ENCODE data around the gene CXCL9.
A peak's percentile ranks its signal among the peaks of the same experiment; 100 is the strongest.
"Not testable (repeated sequence)": the region's sequence is repeated elsewhere in the genome, so short reads cannot be mapped to it uniquely, and the experiment has no call there.

Gene CXCL9

DNA sequence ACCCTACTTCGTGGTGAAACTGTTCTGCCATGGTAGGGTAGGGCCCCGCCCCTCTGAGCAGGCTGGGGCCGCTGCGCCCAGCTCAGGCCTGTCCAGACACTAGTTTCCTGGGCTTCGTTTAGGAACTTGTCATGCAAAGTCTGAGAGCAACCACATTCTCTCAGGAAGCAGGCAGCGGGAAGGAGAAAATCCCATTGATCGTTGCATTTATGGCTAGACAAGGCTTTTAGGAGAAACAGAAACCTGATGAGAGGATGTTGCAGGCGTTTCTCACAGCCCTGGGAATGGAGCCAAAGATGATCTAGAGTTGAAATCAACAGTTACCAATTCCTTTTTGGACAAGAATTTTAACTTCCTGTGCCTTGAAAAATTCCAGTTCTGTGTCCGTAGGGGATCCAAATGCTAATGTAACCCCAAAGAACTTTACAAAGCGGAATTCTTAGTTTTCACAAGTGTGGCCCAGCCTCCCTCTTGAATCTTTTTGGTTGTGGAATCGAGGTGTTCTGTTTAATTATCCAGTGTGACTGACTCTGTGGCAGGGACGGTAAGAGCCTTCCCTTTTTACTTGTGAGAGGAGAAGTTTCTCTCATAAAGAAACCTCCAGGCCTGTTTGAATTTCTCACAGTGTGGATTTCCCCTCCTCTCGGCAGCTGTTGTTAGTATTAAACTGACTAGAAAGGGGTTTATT lies 4.5 kb upstream of the CXCL9 start:
- peak; percentile 48 for DNase-seq (ENCODE audit: low spot score)

DNA sequence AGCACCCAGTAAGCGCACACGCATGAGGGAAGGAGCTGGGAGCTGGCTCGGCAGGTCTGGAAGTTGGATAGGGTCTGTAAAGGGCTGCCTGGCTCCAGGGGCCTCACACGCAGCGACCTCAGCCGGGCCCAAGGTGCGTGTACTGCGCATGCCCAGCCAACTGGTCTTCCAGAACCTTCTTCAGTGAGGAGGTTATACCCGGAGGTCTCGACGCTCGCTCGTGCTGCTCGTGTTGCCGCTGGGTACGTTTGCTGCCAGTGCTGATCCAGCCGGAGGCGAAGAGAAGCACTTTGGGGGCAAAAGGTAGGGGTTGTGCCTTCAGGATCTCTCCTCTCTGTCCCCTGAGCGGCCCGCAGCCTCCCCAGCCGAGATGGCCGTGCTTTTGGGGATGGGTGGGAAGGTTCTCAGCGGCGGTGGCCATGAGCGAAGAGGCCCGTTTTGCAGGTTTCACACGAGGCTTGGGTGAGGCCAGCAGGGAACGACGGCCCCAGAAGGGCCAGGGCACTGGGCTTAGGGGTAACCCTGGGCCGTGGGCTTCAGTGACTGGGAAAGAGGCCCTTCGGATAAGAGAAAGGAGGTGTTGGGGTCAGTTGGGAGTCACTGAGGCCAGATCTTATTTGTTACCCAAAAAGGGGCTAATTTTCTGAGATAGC lies 3.8 kb upstream of the CXCL9 start:
- DNase-seq (ENCODE audit: low spot score), result no peak

DNA sequence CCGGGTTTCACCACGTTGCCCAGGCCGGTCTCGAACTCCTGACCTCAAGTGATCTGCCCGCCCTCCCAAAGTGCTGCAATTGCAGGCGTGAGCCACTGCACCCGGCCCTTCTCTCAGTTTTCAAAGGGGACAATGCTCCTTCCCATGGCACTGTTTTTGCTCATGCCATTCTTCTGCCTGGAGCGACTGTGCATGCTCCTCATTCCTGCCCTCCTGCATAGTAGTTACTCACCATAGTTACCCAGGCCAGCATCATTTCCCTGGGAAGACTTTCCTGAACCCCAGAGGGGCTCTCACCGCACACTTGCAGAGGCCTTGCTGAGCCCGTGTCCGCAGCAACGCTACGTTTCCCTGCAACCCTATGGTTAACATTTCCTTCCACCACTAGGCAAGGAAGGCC lies 3.3 kb upstream of the CXCL9 start:
- no peak for DNase-seq (ENCODE audit: low spot score)

DNA sequence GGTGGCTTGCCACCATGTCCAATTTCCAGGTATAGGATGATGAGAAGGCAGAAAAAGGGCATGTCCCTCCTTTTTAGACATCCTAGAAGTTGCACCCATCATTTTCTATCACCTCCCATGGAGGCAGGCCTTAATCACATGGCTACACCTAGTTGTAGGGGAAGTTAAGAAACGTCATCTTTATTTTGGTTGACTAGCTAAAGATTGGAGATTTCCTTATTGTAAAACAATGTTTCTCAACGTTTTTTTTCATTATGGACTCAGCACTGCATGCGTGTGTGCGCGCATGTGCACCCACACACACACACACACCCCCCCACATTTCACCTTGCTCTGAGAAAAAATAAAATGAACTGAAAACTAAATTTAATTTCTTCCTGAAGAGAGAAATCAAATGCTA lies 2.0 kb upstream of the CXCL9 start:
- DNase-seq (ENCODE audit: low spot score), result no peak

DNA sequence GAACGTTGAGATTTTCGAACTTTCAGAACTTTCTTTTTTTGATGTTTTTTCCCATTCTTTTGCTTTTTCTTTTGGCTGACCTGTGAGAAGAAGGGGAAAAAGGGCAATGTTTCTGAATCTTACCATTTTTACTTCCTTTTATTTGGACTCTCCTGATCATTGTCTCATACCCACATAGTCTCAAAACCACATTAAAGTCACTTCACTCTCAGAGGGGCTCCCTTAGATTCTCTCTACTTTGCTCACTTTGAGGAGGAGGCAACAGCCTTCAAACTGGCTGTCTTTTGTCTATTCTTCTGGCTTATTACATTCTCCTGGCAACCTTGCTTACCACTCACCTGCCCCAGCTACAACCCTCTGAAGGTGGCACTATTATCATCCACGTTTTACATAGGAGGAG lies 3.7 kb downstream of the CXCL9 start:
- DNase-seq (ENCODE audit: low spot score), result no peak

DNA sequence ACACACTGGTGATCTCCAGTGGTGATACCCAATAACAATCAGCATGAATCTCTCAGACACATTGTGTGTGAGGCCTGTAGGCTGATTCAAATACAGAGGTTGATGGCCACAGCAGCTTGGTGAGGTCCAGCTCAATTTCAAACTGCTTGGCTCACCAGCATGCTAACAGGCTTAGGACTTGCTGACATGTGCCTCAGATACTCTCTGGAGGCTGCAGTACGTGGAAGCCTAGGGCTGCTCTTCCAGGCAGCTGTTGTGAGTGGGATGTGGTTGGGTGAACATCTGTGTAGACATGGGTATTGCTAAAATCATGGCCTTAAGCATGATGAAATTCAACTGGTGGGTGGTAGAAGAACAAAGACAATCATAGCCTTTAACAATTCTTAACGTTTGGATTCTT lies 4.3 kb downstream of the CXCL9 start:
- DNase-seq (ENCODE audit: low spot score), result no peak

DNA sequence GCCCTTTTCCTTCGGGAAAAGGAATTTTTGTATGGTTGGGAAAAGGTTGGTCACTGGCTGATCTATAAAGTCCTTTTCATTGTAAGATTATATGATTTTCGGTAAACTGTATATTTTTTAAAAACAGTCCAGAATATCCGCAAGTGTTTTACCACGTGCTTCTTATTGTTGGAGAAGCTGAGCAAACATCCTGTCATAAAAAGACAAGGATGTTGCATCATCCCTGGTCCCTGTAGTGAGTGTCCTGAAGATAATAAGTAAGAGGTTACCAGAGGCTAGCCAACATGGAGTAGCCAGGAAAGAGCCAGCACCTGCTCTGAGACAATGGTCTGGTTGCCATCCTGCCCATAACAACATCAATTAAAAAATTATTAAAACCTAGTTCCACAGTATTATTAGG lies 5.1 kb downstream of the CXCL9 start:
- DNase-seq (ENCODE audit: low spot score), result no peak

DNA sequence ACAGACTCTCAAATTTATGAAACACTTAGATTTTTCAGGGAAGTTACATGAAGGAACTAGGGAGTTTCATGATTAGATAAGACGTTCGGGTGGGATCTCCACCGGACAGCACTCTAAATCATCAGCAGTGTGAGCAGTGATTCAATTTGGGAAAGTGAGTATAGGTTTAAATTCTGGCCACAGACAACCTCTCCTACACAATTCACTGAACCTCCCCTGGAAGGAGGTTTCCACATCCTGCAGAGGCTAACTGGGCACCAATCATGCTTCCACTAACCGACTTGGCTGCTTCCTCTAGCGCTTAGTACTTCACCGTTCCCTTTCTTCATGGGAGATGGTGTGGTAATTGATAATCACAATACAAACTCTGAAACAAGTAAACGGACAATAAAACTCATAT lies 5.6 kb downstream of the CXCL9 start:
- DNase-seq (ENCODE audit: low spot score), result no peak

DNA sequence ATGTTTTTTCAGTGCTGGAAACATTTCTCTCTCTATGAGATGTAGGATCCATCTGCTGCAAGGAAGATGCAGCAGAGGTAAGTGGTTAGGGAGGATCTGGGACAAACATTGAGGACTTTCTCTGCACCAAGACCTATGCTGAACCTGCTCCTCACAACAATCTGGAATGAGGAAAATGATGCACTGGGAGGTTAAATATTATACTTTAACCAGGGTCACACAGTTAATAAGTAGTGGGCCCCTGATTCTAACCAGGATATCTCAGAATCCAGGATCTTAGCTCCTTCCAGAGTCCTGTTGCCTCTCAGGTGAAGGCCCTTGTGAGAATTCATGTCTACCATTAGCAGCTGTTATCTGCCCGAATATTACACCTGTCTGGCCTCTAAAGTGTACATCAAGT lies 7.0 kb downstream of the CXCL9 start:
- DNase-seq (ENCODE audit: low spot score), result no peak

DNA sequence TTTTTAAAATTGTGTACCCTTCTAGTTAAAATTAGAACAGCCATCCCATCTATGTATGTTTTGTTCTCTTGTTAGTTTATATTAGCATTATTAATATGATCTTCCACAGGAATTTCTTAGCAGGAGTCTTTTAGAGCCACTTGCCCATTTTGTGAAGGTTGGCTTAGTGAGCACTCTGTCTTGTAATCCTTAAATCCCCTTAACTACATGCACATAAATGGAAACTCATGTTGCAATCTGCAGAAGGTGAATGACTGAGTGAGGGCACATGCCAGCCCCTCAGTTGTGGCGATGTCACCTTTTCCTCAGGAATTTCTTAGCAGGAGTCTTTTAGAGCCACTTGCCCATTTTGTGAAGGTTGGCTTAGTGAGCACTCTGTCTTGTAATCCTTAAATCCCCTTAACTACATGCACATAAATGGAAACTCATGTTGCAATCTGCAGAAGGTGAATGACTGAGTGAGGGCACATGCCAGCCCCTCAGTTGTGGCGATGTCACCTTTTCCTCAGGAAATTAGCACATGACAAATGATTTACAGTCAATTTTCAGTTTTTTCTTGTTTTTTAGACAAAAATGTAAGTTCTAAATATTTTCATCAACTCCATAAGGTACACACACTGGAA lies 8.7 kb downstream of the CXCL9 start:
- DNase-seq (ENCODE audit: low spot score), result not testable (repeated sequence)

DNA sequence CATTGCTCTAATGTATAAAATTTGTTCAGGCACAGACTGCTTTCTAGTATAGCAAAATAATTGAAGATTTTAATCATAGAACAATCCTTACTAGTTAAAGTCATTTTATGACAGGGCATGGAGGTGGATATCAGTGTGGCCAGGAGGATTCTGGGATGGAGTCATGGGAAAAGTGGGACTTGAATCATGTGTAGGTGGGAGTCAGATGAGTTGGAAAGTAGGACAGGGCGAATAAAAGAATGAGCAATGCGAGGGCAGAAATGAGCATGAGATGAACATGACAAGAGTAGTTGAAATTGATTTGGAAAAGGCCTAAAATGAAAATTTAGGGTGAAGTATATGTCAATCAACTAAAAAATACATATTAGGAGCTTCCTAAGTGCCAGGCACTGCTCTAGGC lies 9.4 kb downstream of the CXCL9 start:
- DNase-seq (ENCODE audit: low spot score), result no peak

DNA sequence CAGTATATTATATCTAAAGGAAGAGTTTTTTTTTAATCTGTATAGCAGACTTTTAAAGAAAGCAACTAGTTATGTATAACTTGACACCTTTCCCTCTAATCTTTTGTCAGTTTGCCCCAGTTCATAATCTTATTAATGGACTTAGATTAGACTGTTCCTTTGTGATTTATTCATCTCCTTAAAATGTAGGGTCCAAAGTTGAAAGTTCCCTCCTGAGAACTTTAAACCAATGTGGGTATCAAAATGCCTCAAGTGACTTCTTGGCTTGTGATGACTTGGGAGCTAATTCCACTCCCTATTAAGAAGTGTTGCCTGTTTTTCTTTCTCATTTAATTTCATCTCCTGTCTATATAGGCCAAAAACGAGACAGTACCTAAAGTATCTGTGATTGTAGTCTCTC lies 10.2 kb downstream of the CXCL9 start:
- DNase-seq (ENCODE audit: low spot score), result no peak

DNA sequence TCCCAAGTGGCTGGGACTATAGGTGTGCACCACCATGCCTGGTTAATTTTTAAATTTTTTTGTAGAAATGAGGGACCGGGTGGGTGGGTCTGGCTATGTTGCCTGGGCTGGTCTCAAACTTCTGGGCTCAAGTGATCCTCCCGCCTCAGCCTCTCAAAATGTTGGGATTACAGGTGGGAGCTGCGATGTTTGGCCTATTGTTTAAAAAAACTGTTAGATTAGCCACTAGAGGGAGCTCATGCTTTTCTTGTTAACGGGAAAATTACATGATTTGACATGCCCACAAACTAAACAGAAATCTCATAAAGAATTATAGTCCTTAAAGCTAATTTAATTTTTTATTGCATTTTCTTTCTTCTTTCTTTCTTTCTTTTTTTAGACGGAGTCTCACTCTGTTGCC lies 11.6 kb downstream of the CXCL9 start:
- peak; percentile 14 for DNase-seq (ENCODE audit: low spot score)

DNA sequence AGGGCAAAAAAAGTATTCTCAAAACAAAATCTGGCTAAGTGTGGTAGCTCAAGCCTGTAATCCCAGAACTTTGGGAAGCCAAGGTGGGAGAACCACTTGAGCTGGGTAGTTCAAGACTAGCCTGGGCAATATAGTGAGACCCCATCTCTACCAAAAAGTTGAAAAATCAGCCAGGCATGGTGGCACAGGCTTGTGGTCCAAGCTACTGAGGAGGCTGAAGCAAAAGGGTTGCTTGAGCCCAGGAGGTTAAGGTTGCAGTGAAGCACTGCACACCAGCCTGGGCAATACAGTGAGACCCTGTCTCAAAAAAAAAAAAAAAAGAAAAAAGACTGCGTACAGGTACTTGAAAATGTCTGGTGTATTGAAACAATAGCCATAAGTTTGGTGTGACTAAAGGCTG lies 14.8 kb downstream of the CXCL9 start:
- no peak for DNase-seq (ENCODE audit: low spot score)

DNA sequence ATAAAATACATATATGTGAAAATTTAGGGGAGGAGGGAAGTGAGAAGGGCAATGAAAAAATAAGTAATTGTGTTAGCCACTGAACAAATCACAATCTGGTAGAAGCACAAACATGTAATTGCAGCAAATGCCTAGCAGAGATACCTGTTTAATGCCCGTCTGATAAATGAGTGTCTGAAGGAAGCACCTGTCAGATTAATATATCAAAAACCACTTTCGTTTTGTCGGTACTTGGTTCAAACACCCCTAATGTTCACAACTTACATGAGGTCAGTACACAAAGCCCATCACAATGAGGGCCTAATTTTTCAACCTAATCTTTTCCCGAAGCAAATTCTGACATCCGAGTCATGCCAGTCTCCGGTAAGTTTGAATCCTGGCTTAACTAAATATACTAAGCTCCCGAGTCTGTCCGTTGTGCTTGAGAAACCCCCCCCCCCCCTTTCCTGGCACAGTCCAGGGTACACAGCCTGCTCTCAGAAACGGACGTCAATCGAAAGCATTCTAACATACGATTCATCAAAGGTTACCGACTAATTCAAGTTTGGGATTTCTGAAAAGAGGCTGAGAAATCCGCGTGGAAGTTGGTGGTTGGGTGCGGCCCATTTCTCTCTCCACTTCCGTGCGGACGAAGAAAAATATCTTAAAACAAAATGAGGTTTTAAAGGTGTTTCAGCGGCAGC lies 17.3 kb downstream of the CXCL9 start:
- no peak for DNase-seq (ENCODE audit: low spot score)

DNA sequence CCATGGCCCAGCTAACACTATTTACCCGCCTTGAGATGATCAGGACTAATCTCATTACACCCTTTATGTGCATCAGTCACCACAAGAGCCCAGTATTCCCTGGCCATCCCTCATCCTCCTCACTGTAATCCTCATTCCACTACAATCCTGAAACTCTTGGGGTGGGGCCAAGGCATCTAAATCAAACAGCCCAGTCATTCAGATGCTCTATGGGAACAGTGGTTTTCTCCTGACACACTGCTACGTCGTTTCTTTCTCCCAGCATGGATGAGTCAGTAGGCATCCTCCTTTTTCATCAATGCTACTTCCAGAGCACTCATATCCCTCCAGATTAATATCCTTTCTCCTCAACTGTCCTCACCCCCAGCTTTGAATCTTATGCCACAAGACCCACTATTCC lies 22.2 kb downstream of the CXCL9 start:
- DNase-seq (ENCODE audit: low spot score), result peak; percentile 81

DNA sequence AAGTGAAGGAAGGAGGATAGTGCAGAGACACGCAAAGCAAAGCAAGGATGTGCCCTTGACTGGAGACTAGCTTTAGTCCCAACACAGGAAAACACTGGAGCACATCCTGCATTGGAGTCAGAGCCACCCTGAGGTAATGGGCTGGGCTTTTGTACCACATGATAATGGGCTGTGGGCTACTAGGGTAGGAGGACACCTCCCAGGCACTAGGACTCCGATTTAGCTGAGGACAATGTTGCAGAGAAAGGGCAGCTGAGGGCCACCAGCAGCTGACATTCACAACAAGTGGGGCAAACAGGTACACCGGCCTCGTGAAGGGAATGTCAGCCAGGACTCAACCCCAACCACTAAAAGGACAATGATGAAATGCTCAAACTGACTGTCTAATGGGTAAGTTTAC lies 26.7 kb downstream of the CXCL9 start:
- DNase-seq (ENCODE audit: low spot score), result no peak

DNA sequence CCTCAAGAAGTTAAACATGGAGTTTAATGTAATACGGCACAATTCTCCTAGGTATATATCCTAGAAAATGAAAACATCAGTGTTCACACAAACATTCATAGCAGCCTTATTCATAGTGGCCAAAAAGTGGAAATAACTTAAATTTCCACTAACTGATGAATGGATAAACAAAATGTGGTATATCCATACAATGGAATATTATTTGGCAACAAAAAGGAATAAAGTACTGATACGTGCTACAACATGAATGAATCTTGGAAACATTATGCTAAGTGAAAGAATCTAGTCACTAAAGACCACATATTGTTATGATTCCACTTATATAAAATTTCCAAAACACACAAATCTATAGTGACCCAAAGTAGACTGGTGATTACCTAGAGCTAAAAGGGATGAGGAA lies 31.1 kb downstream of the CXCL9 start:
- DNase-seq (ENCODE audit: low spot score), result no peak

DNA sequence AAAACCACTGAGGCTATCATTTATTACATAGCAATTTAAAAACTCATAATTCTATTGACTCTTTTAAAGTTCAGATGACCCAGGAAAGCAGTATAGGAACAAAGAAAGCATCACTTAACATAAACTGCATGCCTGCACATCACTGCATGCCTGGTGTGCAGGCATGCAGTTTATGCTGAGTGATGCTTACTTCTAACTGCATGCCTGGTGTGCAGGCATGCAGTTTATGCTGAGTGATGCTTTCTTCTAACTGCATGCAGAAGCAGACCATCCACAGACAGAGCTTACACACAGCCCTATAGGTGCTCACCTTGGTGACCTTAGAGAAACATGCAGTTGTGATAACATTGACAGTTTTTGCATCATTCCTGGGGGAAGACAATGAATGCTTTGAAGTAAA lies 33.5 kb downstream of the CXCL9 start:
- DNase-seq (ENCODE audit: low spot score), result no peak

DNA sequence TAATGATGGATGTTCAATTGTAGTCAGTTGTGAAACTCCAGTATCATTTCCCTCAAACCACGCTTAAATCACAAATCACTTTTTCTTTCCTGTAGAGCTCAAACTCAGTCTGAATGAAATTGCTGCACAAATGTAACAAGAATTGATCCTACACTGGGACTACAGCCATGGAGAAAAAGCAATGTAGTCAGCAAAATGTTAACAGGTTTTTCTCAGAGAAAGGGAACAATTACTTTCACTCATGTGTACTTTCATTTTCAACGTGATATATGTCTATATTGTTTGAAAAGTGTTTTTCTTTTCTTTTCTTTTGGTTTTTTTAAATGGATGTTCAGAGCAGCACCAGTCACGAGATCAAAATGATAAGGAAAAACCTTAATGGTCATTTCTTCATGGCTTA lies 39.2 kb downstream of the CXCL9 start:
- no peak for DNase-seq (ENCODE audit: low spot score)

DNA sequence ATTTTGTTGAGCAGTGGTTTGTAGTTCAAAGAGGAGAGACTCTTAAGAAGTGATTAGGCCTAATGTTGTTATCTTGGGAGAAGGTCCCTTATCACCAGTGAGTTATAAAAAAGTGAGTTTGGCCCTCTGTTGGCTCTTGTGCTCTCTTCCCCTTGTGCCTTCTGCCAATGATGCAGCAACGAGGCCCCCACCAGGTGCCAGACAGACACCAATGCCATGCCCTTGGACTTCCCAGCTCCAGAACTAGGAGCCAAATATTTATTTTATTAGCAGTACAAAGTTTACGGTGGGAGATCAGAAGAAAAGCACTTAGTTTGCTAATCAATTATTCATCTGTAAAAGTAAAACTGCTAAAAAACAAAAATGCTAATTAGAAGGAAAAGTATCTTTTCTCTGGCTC lies 43.8 kb downstream of the CXCL9 start:
- DNase-seq (ENCODE audit: low spot score), result no peak

DNA sequence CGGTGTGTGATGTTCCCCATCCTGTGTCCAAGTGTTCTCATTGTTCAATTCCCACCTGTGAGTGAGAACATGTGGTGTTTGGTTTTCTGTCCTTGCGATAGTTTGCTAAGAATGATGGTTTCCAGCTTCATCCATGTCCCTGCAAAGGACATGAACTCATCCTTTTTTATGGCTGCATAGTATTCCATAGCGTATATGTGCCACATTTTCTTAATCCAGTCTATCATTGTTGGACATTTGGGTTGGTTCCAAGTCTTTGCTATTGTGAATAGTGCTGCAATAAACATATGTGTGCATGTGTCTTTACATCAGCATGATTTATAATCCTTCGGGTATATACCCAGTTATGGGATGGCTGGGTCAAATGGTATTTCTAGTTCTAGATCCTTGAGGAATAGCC lies 45.2 kb downstream of the CXCL9 start:
- not testable (repeated sequence) for DNase-seq (ENCODE audit: low spot score)

DNA sequence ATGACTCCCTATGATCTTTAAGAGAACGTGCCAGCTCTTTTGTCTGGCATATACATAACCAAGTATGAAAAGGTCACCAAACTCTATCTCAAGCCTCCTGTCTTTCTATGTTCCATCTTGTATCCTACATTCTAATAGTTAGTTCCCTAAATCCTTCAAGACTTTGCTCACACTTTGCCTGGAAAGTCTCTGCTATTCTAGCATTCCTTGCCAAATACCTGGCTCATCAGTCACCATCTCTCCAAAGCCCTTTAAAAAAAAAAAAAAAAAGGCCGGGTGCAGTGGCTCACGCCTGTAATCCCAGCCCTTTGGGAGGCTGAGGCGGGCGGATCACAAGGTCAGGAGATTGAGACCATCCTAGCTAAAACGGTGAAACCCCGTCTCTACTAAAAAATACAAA lies 48.8 kb downstream of the CXCL9 start:
- not testable (repeated sequence) for DNase-seq (ENCODE audit: low spot score)

All from hepatic stellate cell (primary cell).